Skin epidermis (tissue), 12 donors: ENCODE data around the gene FCHO1.

Source experiments
- H3K27ac ChIP-seq, 21 experiments: fragments of 200-600 bp; sonication (generic) in 11 of 21; one replicate each; pipeline ENCODE4 v1.5.0; 2020; ENCODE audit warnings: mild to moderate bottlenecking in 3 of 21, inconsistent platforms in 2 of 21, moderate library complexity in 2 of 21
- H3K4me3 ChIP-seq, 7 experiments: fragments of 200-600 bp; sonication (generic) in 2 of 7; one replicate each; pipeline ENCODE4 v1.5.0; 2020; ENCODE audit warnings: inconsistent platforms in 2 of 7, mild to moderate bottlenecking in 2 of 7, moderate library complexity in 1 of 7

FCHO1 gene

DNA sequence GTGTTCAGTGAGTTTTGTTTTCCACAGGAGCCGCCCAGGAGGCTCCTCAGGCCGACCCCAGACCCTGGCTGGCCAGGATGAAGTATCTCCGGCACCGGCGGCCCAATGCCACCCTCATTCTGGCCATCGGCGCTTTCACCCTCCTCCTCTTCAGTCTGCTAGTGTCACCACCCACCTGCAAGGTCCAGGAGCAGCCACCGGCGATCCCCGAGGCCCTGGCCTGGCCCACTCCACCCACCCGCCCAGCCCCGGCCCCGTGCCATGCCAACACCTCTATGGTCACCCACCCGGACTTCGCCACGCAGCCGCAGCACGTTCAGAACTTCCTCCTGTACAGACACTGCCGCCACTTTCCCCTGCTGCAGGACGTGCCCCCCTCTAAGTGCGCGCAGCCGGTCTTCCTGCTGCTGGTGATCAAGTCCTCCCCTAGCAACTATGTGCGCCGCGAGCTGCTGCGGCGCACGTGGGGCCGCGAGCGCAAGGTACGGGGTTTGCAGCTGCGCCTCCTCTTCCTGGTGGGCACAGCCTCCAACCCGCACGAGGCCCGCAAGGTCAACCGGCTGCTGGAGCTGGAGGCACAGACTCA lies 56.5 kb downstream of the FCHO1 start:
- H3K27ac ChIP-seq = no peak overlapping the region

GRCh38 chr19:17811103-17811502 lies 59.8 kb downstream of the FCHO1 start:
- Histone ChIP-seq H3K27ac (no peak overlapping the region), H3K4me3 (no peak overlapping the region)

More for the DNA sequence above, 56.5 kb downstream of the FCHO1 start:
- no peak overlapping the region for H3K4me3 ChIP-seq

DNA sequence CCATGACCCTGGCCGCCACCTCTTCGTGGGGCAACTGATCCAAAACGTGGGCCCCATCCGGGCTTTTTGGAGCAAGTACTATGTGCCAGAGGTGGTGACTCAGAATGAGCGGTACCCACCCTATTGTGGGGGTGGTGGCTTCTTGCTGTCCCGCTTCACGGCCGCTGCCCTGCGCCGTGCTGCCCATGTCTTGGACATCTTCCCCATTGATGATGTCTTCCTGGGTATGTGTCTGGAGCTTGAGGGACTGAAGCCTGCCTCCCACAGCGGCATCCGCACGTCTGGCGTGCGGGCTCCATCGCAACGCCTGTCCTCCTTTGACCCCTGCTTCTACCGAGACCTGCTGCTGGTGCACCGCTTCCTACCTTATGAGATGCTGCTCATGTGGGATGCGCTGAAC lies 60.4 kb downstream of the FCHO1 start:
- H3K4me3 ChIP-seq = no peak overlapping the region
- no peak overlapping the region for H3K27ac ChIP-seq

DNA sequence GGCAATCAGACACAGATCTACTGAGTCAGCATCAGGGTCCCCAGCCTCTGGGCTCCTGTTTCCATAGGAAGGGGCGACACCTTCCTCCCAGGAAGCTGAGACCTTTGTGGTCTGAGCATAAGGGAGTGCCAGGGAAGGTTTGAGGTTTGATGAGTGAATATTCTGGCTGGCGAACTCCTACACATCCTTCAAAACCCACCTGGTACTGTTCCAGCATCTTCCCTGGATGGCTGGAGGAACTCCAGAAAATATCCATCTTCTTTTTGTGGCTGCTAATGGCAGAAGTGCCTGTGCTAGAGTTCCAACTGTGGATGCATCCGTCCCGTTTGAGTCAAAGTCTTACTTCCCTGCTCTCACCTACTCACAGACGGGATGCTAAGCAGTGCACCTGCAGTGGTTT lies 60.8 kb downstream of the FCHO1 start:
- no peak overlapping the region for H3K27ac ChIP-seq
- no peak overlapping the region for H3K4me3 ChIP-seq

GRCh38 chr19:17817668-17818363 lies 66.5 kb downstream of the FCHO1 start:
- H3K27ac ChIP-seq = no peak overlapping the region
- H3K4me3 ChIP-seq = no peak overlapping the region

DNA sequence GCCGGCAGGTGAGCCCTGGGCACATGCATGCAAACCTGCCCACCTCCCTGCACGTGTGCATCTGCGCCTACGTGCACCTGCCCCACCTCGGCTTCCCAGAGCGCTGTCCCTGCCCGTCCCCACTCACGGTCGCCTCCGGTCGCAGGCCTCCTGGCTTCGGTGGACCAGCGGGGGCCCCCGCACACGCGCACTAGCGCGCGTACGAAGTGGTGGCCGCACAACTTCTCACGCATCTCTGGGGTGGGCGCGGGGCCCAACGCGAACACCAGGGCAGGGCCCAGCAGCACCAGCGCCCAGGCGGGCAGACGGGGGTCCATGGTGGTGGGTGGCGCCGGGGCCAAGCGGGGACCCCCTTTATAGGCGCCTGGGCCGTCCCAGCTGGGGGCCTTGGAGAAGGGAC lies 69.9 kb downstream of the FCHO1 start, which contains the start of gene INSL3:
Gene INSL3, minus strand, starts transcription at position 330 of the 400 bp plus-strand sequence. Its CDS starts 13 bp downstream, at position 317.
- Histone ChIP-seq H3K4me3 (no peak within 1 kb of the TSS), H3K27ac (no peak within 1 kb of the TSS)

DNA sequence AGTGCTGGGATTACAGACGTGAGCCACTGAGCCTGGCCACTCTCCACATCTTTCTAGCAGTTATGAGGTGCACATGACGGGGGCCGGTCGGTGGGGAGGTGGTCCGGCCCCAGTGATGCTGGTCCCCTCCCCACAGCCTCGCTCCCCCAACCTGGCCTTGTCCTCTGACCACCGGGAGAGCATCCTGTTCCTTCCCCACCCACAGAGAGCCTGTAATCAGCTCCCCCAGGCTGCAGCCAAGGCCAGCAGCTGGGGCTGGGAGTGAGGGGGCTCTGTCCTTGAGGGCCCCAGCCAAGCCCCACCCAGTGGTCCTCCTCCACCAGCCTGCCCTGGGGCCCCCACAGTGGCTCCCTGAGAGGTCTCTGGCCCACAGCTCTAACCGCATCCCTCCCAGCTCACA lies 73.1 kb downstream of the FCHO1 start:
- Histone ChIP-seq H3K27ac (no peak overlapping the region), H3K4me3 (no peak overlapping the region)

DNA sequence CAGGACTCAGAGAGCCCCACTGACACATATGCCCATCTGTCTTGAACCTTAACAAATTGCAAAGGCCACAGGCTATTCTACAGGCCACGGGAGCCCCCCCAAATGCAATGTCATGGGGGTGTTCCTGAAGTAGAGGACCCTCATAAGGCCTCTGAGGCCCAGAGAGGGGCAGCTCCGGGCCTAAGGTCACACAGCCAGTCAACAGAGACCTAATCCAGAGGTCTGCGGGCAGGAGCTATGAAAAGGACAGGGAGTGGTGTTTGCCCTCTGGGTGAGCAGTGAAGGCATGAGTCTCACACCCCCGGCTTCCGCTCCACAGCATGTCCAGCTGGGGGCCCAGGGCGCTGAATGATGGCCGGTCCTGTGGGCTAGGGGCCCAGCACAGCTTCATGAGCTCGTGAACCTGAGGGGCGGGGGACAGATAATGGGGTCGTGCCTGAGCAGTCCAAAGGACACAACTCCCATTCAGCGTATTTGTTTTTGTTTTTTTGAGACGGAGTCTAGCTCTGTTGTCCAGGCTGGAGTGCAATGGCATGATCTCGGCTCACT lies 75.3 kb downstream of the FCHO1 start:
- Histone ChIP-seq H3K4me3 (no peak overlapping the region), H3K27ac (no peak overlapping the region)

GRCh38 chr19:17829855-17830566 lies 78.7 kb downstream of the FCHO1 start:
- H3K27ac ChIP-seq = no peak overlapping the region
- H3K4me3 ChIP-seq = no peak overlapping the region

GRCh38 chr19:17830567-17831418 lies 79.5 kb downstream of the FCHO1 start:
- Histone ChIP-seq H3K27ac (no peak overlapping the region), H3K4me3 (peak overlapping the region in 1 of 7 experiments; percentile 19)

- no peak overlapping the region for H3K27ac ChIP-seq
- peak overlapping the region in 1 of 7 experiments; percentile 19 for H3K4me3 ChIP-seq
Measured at GRCh38 chr19:17831419-17831888, 80.2 kb downstream of the FCHO1 start.

DNA sequence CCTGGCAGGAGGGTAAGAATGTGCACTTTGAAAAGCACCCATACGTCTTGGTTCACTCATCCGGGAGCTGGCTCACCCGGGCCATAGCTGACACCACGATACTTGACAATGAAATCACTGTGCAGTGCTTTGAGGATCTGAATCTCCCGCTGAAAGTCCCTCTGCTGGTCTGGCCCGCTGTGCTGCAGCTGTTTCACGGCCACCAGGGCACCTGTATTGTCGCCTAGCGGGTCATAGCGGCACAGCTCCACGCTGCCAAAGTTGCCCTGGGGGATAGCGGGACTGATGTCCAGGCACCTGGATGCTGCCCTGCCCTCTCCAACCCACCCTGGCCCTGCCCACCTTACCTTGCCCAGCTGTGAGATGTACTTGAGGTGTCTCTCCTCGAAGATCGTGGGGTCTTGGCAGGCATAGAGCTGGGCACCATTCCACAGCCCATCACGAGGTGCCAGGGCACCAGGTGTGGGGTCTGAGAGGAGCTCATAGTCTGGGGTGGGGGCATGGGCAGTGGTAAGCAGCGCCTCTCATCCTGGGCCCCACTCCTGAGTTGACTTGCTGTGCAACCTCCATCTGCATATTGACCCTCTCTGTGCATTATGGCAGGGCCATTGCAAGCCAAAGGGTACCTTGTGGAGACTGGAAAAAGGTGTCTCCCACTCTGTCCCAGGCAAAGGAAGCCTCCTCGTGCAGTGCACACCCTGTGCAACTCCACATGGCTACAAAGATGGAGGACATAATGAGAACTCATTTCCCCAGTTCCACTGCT lies 81.3 kb downstream of the FCHO1 start:
- Histone ChIP-seq H3K4me3 (no peak overlapping the region), H3K27ac (no peak overlapping the region)

DNA sequence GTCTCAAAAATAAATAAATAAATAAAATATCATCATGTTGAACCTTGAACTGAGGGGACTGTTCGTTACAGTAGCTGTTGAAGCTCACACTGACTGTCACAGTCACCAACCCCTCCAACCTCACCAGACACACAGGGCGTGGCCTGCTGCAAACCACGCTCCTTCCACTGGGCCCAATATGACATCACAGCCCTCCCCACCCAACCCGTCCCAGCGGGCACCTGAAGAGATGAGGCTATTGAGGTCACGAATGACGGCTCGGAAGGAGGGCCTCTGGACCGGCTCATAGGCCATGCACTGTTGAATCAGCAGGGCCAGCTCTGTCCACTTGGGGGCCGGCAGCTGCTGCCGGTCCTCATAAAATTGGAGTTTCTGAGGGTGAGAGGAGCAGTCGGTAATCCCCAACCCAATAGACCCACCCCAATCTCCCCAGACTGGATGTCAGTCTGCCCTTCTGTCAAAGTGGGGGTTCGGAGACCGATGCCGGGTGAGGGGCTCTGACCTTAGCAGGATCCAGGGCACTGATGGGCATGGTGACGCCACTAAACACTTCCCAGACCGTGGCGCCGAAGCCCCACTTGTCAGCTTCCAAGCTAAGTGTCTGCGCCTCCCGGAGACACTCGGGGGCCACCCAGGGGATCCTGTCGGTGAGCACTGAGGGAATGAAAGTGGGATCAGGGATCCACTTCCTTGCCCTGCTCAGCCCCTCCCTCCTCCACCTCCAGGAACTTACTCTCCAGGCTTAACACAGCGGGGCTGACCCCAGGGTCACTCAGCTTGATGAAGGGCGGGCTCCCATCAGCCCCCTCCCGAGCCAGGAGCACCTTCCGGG lies 83.3 kb downstream of the FCHO1 start:
- Histone ChIP-seq H3K4me3 (no peak overlapping the region), H3K27ac (no peak overlapping the region)

DNA sequence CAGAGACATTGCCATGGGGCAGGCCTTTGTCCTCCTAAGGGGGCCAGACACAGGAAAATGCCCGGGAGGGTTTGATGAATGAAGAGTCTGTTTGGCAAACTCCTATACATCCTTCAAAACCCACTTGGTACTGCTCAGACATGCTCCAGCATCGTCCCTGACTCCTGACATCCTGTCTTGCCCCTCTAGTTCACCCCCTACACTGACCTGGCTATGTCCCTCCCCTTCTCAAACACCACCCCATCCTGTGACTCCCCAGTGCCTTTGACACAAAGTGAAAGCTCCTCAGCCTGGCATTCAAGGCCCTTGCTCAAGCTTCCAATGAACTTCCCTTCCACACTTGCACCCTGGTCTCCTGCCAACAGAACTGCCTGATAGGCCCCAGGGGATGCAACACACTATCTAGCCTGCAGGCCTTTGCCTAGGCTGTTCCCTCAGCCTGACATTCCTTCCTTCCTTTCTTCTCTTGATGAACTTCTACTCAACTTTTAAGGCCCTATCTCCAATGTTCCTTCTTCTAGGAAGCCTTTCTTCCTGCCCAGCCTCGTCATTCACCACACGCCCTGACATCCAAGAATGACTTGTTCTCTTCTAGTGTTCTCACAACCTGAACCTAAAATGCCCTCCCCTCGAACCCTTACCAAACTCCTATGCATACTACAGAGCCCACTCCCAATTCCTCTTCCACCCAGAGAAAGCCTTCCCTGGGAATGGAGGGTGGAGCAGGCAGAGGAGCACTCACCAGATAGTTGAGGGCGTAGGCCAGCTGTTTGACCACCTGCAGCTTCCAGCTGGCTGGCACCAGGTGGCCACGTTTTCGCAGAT lies 84.1 kb downstream of the FCHO1 start:
- Histone ChIP-seq H3K27ac (no peak overlapping the region), H3K4me3 (no peak overlapping the region)

DNA sequence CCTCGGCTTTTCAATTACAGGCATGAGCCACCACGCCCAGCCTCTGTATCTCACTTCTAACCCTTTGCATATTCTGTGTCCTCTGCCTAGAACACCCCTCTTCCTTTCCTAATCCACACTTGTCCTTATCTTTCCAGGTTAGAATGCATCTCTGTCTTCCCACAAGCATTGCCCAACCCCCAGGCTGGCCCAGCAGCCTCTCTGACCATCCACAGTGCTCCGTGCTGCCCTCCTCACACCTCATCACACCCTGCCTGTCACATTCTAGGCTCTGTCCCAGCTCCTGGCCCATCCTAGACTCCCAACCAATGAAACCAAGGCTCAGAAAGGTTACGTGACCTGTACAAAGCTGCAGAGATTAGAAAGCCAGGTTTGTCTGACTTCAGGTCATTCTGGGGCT lies 85.3 kb downstream of the FCHO1 start:
- Histone ChIP-seq H3K27ac (no peak overlapping the region), H3K4me3 (no peak overlapping the region)

GRCh38 chr19:17837972-17838371 lies 86.7 kb downstream of the FCHO1 start:
- no peak overlapping the region for H3K4me3 ChIP-seq

More at GRCh38 chr19:17837972-17838371, 86.7 kb downstream of the FCHO1 start:
- no peak overlapping the region for H3K27ac ChIP-seq
